ENCODE measurements around the gene ATP6V0E2. TPM values are rescaled to one million over a fixed set of nuclear protein-coding genes. Genes with fewer than 3 reads are reported as not detected.

Gene ATP6V0E2
- total RNA-seq, 1 experiment from 2014 or later = 3.4 TPM

GRCh38 chr7:149833495-149834130, 40.2 kb upstream of the ATP6V0E2 start:
- DNase-seq = no peak
- H3K9me3 ChIP-seq (replicated peaks) = no peaks in the 10 kb centered on the region
- no peaks in the 10 kb centered on the region for H3K36me3 ChIP-seq
- no peaks in the 10 kb centered on the region for H3K4me1 ChIP-seq
- H3K27me3 ChIP-seq = peaks cover 6% of the 10 kb centered on the region; the same call in 1 of the 2 replicates
- no peak overlapping the region for H3K27ac ChIP-seq
- no peak overlapping the region for H3K4me3 ChIP-seq

GRCh38 chr7:149834601-149835000, 39.2 kb upstream of the ATP6V0E2 start:
- H3K4me1 ChIP-seq = peaks cover 6% of the 10 kb centered on the region
- H3K4me3 ChIP-seq = no peak overlapping the region
- DNase-seq = no peak
- H3K27me3 ChIP-seq = peaks cover 6% of the 10 kb centered on the region; the same call in 1 of the 2 replicates
- no peak overlapping the region for H3K27ac ChIP-seq
- no peaks in the 10 kb centered on the region for H3K36me3 ChIP-seq
- H3K9me3 ChIP-seq (replicated peaks) = no peaks in the 10 kb centered on the region

DNA sequence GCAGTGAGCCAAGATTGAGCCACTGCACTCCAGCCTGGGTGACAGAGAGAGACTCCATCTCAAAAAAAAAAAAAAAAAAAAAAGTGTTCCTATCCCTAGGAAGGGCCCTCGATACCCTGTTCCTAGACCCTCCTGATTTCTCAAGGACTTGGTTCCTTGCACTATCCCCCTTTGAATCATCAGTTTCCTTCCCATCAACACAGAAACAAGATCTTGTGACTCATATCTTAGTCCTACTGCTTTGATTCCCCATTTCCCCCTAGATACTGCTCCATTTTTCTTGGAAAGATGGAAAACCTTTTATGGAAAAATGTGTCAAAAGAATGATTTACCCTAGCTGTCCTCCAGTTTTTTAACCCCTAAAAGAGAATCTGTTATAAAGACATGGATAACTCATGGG, 37.3 kb upstream of the ATP6V0E2 start:
- Histone ChIP-seq H3K4me3 (no peak overlapping the region), H3K27me3 (peaks cover 6% of the 10 kb centered on the region; the same call in 1 of the 2 replicates), H3K4me1 (peaks cover 6% of the 10 kb centered on the region), H3K9me3 (replicated peaks) (no peaks in the 10 kb centered on the region), H3K27ac (no peak overlapping the region), H3K36me3 (no peaks in the 10 kb centered on the region)
- no peak for DNase-seq

DNA sequence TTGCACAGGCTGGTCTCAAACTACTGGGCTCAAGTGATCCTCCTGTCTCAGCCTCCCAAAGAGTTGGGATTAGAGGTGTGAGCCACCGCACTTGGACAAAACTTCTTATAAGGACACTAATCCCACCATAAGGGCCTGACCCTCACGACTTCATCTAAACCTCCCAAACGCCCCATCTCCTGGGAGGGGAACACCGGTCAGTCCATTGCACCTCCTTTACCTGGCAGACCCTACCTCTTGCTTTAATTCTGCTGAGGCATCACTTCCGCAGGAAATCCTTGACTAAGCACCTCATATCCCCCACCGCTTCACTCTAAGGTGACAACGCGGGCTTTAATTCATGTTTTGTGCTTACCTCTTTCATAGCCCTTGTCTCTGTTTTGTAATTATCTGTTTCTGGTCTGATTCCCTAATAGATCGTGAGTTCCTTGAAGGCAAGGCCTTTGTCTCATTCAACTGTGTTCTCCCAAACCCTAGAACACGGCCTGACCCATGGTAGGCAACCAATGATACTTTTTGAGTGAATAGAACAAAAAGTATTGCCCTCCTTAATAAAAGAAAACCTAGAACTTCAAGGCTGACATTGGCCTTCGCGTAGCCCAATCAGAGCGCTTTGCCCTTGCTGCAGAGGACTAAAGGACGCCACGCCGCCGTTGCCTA, 36.1 kb upstream of the ATP6V0E2 start:
- no peaks in the 10 kb centered on the region for H3K36me3 ChIP-seq
- peaks cover 6% of the 10 kb centered on the region for H3K4me1 ChIP-seq
- H3K27me3 ChIP-seq = peaks cover 4% of the 10 kb centered on the region; the same call in 1 of the 2 replicates
- DNase-seq = no peak
- no peak overlapping the region for H3K27ac ChIP-seq
- no peaks in the 10 kb centered on the region for H3K9me3 ChIP-seq (replicated peaks)
- H3K4me3 ChIP-seq = no peak overlapping the region

DNA sequence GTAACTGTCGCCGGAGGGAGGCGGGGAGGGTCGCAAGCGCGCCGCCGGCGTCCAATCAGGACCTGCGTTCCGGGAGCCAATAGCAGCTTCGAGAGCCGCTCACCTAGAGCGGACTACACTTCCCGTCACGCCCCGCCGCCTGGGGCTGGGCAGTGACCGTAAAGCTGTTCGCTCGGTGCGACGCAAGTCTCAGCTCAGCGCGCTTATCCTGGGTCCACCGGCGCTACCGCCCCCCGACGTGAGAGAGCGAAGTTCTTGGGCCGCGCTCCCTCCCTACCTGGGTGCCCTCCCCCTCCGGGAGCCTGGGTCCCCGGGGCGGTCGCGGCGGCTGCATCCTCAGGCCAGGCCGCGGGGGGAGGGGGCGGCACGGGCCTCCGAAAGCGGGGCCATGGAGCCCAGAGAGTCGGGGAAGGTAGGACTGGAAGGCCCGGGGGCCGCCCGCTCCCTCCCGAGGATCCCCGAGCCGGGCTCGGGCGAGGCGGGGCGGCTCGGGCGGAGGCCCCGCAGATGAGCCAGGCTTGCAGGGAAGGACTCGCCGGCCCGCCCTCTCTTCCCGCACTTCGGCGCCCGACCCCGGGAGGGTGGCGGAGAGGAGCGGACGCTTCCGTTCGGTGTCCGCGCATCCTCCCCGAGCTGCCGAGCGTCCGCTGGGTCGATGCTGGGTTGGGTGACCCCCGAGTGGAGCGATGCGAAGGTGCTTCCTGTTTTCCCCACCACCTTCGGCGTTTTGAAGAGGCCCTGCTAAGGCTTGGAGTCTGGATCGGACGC, 35.4 kb upstream of the ATP6V0E2 start, which contains the start of gene ZNF862:
Gene ZNF862, plus strand, starts transcription at position 152 of the 768 bp plus-strand sequence. Its CDS starts 237 bp downstream, at position 389.
- Histone ChIP-seq H3K27me3 (peaks cover 3% of the 10 kb centered on the region; the same call in 1 of the 2 replicates), H3K27ac (peak within 1 kb of the TSS; percentile 49), H3K36me3 (no peaks in the 10 kb centered on the region), H3K9me3 (replicated peaks) (no peaks in the 10 kb centered on the region), H3K4me3 (peak within 1 kb of the TSS; percentile 89), H3K4me1 (peaks cover 6% of the 10 kb centered on the region)
- DNase-seq = peak; percentile 97 to 98

- Histone ChIP-seq H3K27me3 (peaks cover 3% of the 10 kb centered on the region; the same call in 1 of the 2 replicates), H3K9me3 (replicated peaks) (no peaks in the 10 kb centered on the region), H3K36me3 (no peaks in the 10 kb centered on the region), H3K4me1 (peaks cover 6% of the 10 kb centered on the region), H3K27ac (peak overlapping the region; percentile 49), H3K4me3 (peak overlapping the region; percentile 89)
- peak in 1 of 2 experiments; percentile 33 for DNase-seq
These were observed 34.8 kb upstream of the ATP6V0E2 start for GRCh38 chr7:149838992-149839408.

DNA sequence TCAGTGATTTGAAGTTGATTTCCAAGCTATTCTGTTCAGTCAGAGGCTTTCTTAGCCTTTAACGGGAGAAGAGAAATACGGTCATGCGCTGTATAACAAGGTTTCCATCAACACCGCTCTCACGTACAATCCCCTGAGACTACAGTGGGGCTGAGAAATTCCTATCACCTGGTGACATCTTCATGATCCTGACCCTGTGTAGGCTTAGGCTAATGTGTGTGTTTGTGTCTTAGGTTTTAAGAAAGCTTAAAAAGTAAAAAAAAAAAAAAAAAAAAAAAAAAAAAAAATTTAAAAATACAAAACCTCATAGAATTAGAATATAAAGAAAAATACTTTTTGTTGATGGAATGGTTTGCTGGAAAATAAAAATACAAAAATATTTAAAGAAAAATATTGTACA, 33.8 kb upstream of the ATP6V0E2 start:
- Histone ChIP-seq H3K4me3 (no peak overlapping the region), H3K36me3 (no peaks in the 10 kb centered on the region), H3K27me3 (no peaks in the 10 kb centered on the region), H3K4me1 (peaks cover 6% of the 10 kb centered on the region), H3K27ac (no peak overlapping the region), H3K9me3 (replicated peaks) (no peaks in the 10 kb centered on the region)
- no peak for DNase-seq

DNA sequence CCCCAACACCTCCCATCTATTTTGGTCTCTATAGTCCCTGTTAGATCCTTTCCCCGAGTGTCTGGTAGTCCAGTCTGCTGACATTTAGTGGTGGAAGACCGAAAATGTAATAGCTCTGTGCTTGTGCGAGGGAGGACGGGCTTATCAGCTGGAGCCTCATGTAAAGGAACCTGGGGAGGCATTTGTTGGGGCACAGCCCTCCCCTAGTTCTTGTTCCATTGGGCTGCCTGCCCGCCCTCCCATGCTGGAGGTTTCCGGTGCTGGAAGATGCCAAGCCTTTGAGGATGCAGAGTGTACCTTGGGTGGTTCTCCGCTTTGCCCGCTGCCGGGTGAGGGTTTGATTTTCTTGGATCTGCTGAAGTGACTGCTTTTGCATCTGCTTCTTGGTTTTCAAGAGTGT, 30.2 kb upstream of the ATP6V0E2 start:
- Histone ChIP-seq H3K4me3 (no peak overlapping the region), H3K27me3 (no peaks in the 10 kb centered on the region), H3K4me1 (peaks cover 6% of the 10 kb centered on the region), H3K36me3 (no peaks in the 10 kb centered on the region), H3K9me3 (replicated peaks) (no peaks in the 10 kb centered on the region), H3K27ac (no peak overlapping the region)
- no peak for DNase-seq

GRCh38 chr7:149844445-149844844, 29.3 kb upstream of the ATP6V0E2 start:
- Histone ChIP-seq H3K9me3 (replicated peaks) (no peaks in the 10 kb centered on the region), H3K27ac (no peak overlapping the region), H3K4me3 (no peak overlapping the region), H3K36me3 (no peaks in the 10 kb centered on the region), H3K4me1 (no peaks in the 10 kb centered on the region), H3K27me3 (no peaks in the 10 kb centered on the region)
- DNase-seq = no peak

DNA sequence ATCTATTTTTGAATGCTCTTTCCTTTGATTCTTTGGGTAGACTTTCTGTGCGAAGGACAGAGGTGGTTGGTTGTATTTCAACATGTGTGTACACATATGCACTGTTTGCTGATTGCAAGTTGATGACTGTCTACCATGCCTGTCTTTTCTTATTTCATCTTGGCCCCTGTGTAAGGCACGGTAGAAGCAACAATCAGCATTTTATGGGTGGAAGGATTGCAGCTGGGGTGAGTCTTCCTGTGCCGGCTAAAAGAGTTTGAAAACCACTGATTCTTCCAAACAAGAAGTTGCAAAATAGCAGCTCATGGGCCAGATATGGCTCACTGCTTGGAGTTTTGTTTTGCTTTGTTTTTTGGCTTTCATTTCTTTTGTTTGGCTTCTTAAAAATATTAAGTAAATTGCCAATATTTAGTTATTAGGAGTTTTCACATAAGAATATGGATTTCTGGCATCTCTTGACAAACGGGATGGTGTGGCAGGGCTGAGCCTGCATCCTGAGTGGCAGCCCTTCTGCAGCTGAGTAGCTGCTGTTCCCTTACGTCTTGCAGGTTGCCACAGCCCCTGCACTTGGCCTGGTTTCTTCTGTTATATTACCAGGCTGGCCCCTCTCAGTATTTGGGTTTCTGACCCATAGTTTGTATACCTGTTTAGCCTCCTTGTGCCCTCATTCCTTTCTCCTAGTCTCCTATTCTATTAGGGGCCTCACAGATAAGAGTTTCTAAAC, 28.4 kb upstream of the ATP6V0E2 start:
- no peaks in the 10 kb centered on the region for H3K36me3 ChIP-seq
- DNase-seq = no peak

GRCh38 chr7:149846021-149846420, 27.7 kb upstream of the ATP6V0E2 start:
- Histone ChIP-seq H3K4me3 (no peak overlapping the region), H3K9me3 (replicated peaks) (no peaks in the 10 kb centered on the region), H3K4me1 (no peaks in the 10 kb centered on the region), H3K36me3 (no peaks in the 10 kb centered on the region), H3K27me3 (no peaks in the 10 kb centered on the region), H3K27ac (no peak overlapping the region)
- DNase-seq = no peak

More for the DNA sequence above, 28.4 kb upstream of the ATP6V0E2 start:
- no peak overlapping the region for H3K4me3 ChIP-seq
- no peak overlapping the region for H3K27ac ChIP-seq
- H3K27me3 ChIP-seq = no peaks in the 10 kb centered on the region
- no peaks in the 10 kb centered on the region for H3K4me1 ChIP-seq
- no peaks in the 10 kb centered on the region for H3K9me3 ChIP-seq (replicated peaks)

DNA sequence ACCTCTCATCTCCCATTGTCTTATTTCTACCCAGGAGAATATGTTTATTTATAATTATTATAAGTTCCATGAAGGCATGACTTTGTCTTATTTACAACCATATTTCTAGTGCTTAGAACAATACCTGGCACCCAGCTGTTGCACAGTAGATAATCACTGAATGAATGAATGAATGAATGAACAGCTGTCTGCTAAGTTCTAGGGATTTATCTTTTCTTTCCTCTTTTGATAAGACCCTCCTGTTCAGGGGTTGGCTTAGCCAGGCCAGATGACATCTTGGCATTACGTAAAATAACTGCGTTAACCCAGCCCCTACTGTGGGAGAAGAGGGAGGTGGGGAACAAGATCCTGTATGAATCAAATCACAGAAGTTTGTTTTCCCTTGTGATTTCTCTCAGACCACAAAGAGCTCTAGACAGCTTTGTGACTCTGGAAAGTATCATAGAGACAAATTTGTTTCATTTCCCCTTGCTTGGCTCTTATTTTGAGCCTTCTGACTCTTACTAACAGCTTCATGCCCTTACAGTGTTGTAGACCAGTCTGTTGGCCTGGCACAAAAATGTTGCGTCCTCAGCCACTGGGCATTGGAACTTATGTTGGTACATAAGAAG, 27.2 kb upstream of the ATP6V0E2 start:
- no peak overlapping the region for H3K27ac ChIP-seq
- no peak overlapping the region for H3K4me3 ChIP-seq
- no peaks in the 10 kb centered on the region for H3K9me3 ChIP-seq (replicated peaks)
- no peak for DNase-seq
- H3K27me3 ChIP-seq = no peaks in the 10 kb centered on the region
- no peaks in the 10 kb centered on the region for H3K36me3 ChIP-seq
- H3K4me1 ChIP-seq = no peaks in the 10 kb centered on the region

GRCh38 chr7:149849174-149849573, 24.6 kb upstream of the ATP6V0E2 start:
- no peaks in the 10 kb centered on the region for H3K36me3 ChIP-seq
- peaks cover 1% of the 10 kb centered on the region for H3K4me1 ChIP-seq
- H3K27me3 ChIP-seq = no peaks in the 10 kb centered on the region
- no peak overlapping the region for H3K4me3 ChIP-seq
- no peak for DNase-seq
- no peaks in the 10 kb centered on the region for H3K9me3 ChIP-seq (replicated peaks)
- no peak overlapping the region for H3K27ac ChIP-seq

DNA sequence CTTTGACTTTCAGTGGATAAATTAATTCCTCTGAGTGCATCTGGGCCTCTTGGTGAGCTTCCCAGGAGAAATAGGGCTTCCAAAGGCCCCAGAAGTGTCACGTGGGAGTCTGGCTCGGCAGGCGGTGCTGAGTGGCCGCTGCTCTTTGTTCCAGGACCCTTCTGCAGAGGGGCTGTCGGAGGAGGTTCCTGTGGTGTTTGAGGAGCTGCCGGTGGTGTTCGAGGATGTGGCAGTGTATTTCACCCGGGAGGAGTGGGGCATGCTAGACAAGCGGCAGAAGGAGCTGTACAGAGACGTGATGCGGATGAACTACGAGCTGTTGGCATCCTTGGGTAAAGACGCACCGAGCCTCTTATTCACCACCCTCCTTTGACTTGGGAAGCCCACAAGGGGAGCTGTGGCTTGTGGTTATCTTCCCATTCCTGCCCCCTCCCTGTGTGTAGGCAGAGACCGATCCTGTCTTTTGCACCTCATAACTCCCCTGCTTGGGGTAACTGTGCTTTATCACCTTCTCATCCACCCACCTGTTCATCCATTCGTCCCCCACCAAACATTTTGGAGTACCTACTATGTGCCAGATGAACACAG, 23.7 kb upstream of the ATP6V0E2 start:
- DNase-seq = no peak

More for the DNA sequence above, 23.7 kb upstream of the ATP6V0E2 start:
- no peak overlapping the region for H3K27ac ChIP-seq
- H3K4me3 ChIP-seq = no peak overlapping the region
- H3K4me1 ChIP-seq = peaks cover 11% of the 10 kb centered on the region
- H3K36me3 ChIP-seq = no peaks in the 10 kb centered on the region
- no peaks in the 10 kb centered on the region for H3K9me3 ChIP-seq (replicated peaks)
- no peaks in the 10 kb centered on the region for H3K27me3 ChIP-seq
